K562 (cell line): ENCODE data around the gene AGK. TPM values are rescaled to one million over a fixed set of nuclear protein-coding genes. Genes with fewer than 3 reads are reported as not detected.

ENCODE experiments used
- CBX5 ChIP-seq: IDR thresholded peaks from 2 replicates; pipeline ENCODE4 v1.6.1; 2014; ENCODE audit warnings: low read depth, borderline replicate concordance
- CSDE1 ChIP-seq, 2 experiments: fragments of 450-650 bp; IDR thresholded peaks; 2 replicates each; pipeline ENCODE4 v1.6.1; 2016; ENCODE audit warnings: mild to moderate bottlenecking in 1 of 2
- CXXC5 ChIP-seq: fragments of 250-450 bp; sonication (Bioruptor Pico); IDR thresholded peaks from 2 replicates; pipeline ENCODE4 v1.8.0; 2022; ENCODE audit warnings: inconsistent platforms, mild to moderate bottlenecking, moderate library complexity
- HDAC1 ChIP-seq, 2 experiments: fragments of 450-650 bp; IDR thresholded peaks; 2 replicates each; pipeline ENCODE4 v1.6.1; 2016 to 2017; ENCODE audit warnings: inconsistent platforms in 1 of 2, mild to moderate bottlenecking in 1 of 2, moderate library complexity in 1 of 2
- HDAC3 ChIP-seq: fragments of 450-650 bp; IDR thresholded peaks from 2 replicates; pipeline ENCODE4 v1.6.1; 2018; ENCODE audit warnings: borderline replicate concordance, mild to moderate bottlenecking, moderate library complexity; ENCODE audit not compliant: partially characterized antibody
- NCOA4 ChIP-seq: fragments of 450-650 bp; IDR thresholded peaks from 2 replicates; pipeline ENCODE4 v1.6.1; 2018; ENCODE audit warnings: mild to moderate bottlenecking; ENCODE audit not compliant: partially characterized antibody
- NR2C1 ChIP-seq, 2 experiments: fragments of 450-650 bp; IDR thresholded peaks; 2 replicates each; pipeline ENCODE4 v1.6.1; 2017; ENCODE audit warnings: mild to moderate bottlenecking in 2 of 2, antibody characterized with exemption in 1 of 2, inconsistent platforms in 1 of 2, missing compliant biosample characterization in 1 of 2, missing genetic modification characterization in 1 of 2
- SMARCA4 ChIP-seq: fragments of 450-650 bp; IDR thresholded peaks from 2 replicates; pipeline ENCODE4 v1.6.1; 2016
- ZBTB17 ChIP-seq: fragments of 450-650 bp; formaldehyde crosslinking; IDR thresholded peaks from 2 replicates; pipeline ENCODE4 v1.4.0; 2020; ENCODE audit warnings: mild to moderate bottlenecking
- ZFP36 ChIP-seq: fragments of 150-350 bp; IDR thresholded peaks from 2 replicates; pipeline ENCODE4 v1.6.1; 2018; ENCODE audit warnings: low read length, low read depth; ENCODE audit not compliant: partially characterized antibody
- ZNF263 ChIP-seq: sonication (generic); formaldehyde crosslinking; IDR thresholded peaks from 2 replicates; pipeline ENCODE4 v1.8.0; 2022; ENCODE audit warnings: mild to moderate bottlenecking, missing genetic modification reagents, borderline replicate concordance
- ZNF41 ChIP-seq: fragments of 250-450 bp; sonication (Bioruptor Pico); conservative IDR thresholded peaks from 2 replicates; pipeline ENCODE4 v1.4.0; 2020; ENCODE audit warnings: mild to moderate bottlenecking
- ZNF77 ChIP-seq: fragments of 250-450 bp; sonication (Bioruptor Pico); IDR thresholded peaks from 2 replicates; pipeline ENCODE4 v1.5.0; 2020
- ZNF778 ChIP-seq: fragments of 450-650 bp; formaldehyde crosslinking; IDR thresholded peaks from 2 replicates; pipeline ENCODE4 v1.4.0; 2020; ENCODE audit warnings: mild to moderate bottlenecking, moderate library complexity
- polyA plus RNA-seq, 8 experiments: library from polyadenylated mRNA; depleted of rRNA in 4 of 8; stranded (reverse) in 5 of 8; unstranded in 3 of 8; fragments of >200 nt; fragmentation: Nextera tagmentation in 2 of 8; fragmentation: Illumina TruSeq in 1 of 8; extraction: Ambion mirVana in 2 of 8; extraction: Trizol in 1 of 8; gene quantifications; 2 replicates each; pipeline versions ENCODE4 v1.2.1 to v1.2.3, GENCODE V29; 2011 to 2014; ENCODE audit warnings: inconsistent platforms in 1 of 8, missing spikeins in 1 of 8
- total RNA-seq, 7 experiments: library from RNA; depleted of rRNA in 6 of 7; stranded (reverse); fragments of >200 nt in 6 of 7; fragmentation: Illumina TruSeq in 2 of 7; extraction: Trizol in 2 of 7; gene quantifications; 2 replicates each; pipeline versions ENCODE4 v1.2.1 to v1.2.3, GENCODE V29; 2011 to 2021; ENCODE audit warnings: low replicate concordance in 1 of 7
- TF ChIP-seq, protein P1 (sequence below): fragments of 450-650 bp; IDR thresholded peaks from 2 replicates; pipeline ENCODE4 v1.6.1; 2016; ENCODE audit warnings: mild to moderate bottlenecking, moderate library complexity
- TF ChIP-seq, protein P2 (sequence below), 2 experiments: fragments of 450-650 bp in 1 of 2; sonication (generic) in 1 of 2; formaldehyde crosslinking in 1 of 2; IDR thresholded peaks in 1 of 2; conservative IDR thresholded peaks in 1 of 2; 2 replicates each; pipeline versions ENCODE4 v1.6.1 to v1.8.1; 2016 to 2023; ENCODE audit warnings: mild to moderate bottlenecking in 2 of 2, moderate library complexity in 2 of 2, inconsistent platforms in 1 of 2, missing genetic modification reagents in 1 of 2

Gene AGK
- total and polyA plus RNA-seq, 9 of the 15 experiments (the other 6 are each of a cell fraction or from before 2014, with no cell fraction given) = 50.7 to 128 (median 71.8) TPM

DNA sequence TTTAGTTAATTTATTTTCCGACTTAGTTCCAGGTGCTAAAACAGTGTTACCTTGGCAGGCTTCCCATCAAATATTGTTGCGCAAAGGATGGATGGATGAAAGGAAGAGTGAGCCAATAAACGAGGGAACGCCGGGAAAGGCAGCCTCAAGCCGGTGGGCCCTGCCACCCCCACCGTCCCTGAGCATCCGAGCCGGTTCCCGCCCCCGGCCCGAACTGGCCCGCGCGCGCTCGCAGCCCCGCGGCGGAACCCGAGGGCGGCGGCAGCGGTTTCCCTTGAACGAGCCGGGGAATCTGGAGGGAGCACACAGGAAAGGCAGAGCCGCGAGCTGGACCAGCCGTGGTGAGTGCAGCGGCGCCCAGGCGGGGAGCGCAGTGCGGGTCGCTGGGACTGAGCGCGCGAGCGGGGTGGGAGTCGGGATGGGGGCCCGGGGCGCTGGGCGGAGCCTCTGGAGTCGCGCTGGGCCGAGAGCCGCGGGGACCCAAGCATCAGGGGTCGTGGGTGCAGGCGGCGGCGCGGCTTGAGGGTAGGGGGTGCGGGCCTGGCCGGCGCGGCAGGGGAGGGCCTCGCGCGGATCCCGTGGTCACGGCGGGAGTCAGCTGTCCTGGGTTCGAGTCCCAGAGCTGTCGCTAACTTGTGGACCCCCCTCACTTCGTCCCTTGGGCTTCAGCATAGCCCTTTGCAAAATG lies at the start of gene AGK (continued):
- TF ChIP-seq CSDE1 (IDR thresholded peaks at IDR 0.05) (peak in 1 of 2 experiments; percentile 20; a peak in 1 of 4 replicates), HDAC3 (no peak), HDAC1 (IDR thresholded peaks at IDR 0.05) (peak in 1 of 2 experiments; percentile 83; a peak in 2 of 4 replicates), NCOA4 (no peak), ZBTB17 (peak; percentile 89), SMARCA4 (no peak), ZNF77 (CRISPR knock-in tag) (no peak), ZNF41 (CRISPR knock-in tag) (no peak), CBX5 (0 out of 2 replicates have a peak, but pooled peaks have one; percentile 38), ZFP36 (peak; percentile 39), CXXC5 (CRISPR knock-in tag) (peak; percentile 91), ZNF778 (CRISPR knock-in tag) (no peak), ZNF263 (CRISPR knock-in tag) (peak; percentile 44; the same call in 1 of the 2 replicates), NR2C1 (IDR thresholded peaks at IDR 0.05) (no peak), NR2C1 (tag; IDR thresholded peaks at IDR 0.05) (no peak)
- TF ChIP-seq, protein P1, sequence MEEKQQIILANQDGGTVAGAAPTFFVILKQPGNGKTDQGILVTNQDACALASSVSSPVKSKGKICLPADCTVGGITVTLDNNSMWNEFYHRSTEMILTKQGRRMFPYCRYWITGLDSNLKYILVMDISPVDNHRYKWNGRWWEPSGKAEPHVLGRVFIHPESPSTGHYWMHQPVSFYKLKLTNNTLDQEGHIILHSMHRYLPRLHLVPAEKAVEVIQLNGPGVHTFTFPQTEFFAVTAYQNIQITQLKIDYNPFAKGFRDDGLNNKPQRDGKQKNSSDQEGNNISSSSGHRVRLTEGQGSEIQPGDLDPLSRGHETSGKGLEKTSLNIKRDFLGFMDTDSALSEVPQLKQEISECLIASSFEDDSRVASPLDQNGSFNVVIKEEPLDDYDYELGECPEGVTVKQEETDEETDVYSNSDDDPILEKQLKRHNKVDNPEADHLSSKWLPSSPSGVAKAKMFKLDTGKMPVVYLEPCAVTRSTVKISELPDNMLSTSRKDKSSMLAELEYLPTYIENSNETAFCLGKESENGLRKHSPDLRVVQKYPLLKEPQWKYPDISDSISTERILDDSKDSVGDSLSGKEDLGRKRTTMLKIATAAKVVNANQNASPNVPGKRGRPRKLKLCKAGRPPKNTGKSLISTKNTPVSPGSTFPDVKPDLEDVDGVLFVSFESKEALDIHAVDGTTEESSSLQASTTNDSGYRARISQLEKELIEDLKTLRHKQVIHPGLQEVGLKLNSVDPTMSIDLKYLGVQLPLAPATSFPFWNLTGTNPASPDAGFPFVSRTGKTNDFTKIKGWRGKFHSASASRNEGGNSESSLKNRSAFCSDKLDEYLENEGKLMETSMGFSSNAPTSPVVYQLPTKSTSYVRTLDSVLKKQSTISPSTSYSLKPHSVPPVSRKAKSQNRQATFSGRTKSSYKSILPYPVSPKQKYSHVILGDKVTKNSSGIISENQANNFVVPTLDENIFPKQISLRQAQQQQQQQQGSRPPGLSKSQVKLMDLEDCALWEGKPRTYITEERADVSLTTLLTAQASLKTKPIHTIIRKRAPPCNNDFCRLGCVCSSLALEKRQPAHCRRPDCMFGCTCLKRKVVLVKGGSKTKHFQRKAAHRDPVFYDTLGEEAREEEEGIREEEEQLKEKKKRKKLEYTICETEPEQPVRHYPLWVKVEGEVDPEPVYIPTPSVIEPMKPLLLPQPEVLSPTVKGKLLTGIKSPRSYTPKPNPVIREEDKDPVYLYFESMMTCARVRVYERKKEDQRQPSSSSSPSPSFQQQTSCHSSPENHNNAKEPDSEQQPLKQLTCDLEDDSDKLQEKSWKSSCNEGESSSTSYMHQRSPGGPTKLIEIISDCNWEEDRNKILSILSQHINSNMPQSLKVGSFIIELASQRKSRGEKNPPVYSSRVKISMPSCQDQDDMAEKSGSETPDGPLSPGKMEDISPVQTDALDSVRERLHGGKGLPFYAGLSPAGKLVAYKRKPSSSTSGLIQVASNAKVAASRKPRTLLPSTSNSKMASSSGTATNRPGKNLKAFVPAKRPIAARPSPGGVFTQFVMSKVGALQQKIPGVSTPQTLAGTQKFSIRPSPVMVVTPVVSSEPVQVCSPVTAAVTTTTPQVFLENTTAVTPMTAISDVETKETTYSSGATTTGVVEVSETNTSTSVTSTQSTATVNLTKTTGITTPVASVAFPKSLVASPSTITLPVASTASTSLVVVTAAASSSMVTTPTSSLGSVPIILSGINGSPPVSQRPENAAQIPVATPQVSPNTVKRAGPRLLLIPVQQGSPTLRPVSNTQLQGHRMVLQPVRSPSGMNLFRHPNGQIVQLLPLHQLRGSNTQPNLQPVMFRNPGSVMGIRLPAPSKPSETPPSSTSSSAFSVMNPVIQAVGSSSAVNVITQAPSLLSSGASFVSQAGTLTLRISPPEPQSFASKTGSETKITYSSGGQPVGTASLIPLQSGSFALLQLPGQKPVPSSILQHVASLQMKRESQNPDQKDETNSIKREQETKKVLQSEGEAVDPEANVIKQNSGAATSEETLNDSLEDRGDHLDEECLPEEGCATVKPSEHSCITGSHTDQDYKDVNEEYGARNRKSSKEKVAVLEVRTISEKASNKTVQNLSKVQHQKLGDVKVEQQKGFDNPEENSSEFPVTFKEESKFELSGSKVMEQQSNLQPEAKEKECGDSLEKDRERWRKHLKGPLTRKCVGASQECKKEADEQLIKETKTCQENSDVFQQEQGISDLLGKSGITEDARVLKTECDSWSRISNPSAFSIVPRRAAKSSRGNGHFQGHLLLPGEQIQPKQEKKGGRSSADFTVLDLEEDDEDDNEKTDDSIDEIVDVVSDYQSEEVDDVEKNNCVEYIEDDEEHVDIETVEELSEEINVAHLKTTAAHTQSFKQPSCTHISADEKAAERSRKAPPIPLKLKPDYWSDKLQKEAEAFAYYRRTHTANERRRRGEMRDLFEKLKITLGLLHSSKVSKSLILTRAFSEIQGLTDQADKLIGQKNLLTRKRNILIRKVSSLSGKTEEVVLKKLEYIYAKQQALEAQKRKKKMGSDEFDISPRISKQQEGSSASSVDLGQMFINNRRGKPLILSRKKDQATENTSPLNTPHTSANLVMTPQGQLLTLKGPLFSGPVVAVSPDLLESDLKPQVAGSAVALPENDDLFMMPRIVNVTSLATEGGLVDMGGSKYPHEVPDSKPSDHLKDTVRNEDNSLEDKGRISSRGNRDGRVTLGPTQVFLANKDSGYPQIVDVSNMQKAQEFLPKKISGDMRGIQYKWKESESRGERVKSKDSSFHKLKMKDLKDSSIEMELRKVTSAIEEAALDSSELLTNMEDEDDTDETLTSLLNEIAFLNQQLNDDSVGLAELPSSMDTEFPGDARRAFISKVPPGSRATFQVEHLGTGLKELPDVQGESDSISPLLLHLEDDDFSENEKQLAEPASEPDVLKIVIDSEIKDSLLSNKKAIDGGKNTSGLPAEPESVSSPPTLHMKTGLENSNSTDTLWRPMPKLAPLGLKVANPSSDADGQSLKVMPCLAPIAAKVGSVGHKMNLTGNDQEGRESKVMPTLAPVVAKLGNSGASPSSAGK = peak; percentile 59; the same call in 1 of the 2 replicates
- TF ChIP-seq, protein P2, sequence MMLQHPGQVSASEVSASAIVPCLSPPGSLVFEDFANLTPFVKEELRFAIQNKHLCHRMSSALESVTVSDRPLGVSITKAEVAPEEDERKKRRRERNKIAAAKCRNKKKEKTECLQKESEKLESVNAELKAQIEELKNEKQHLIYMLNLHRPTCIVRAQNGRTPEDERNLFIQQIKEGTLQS (IDR thresholded peaks at IDR 0.05) = no peak
- TF ChIP-seq, protein P2 (CRISPR knock-in tag; conservative IDR thresholded peaks at IDR 0.05) = peak; percentile 93
